ENCODE measurements around the gene VEPH1. TPM values are rescaled to one million over a fixed set of nuclear protein-coding genes. Genes with fewer than 3 reads are reported as not detected.

The VEPH1 gene
- total RNA-seq, 1 donor from 2014 or later: not detected

DNA sequence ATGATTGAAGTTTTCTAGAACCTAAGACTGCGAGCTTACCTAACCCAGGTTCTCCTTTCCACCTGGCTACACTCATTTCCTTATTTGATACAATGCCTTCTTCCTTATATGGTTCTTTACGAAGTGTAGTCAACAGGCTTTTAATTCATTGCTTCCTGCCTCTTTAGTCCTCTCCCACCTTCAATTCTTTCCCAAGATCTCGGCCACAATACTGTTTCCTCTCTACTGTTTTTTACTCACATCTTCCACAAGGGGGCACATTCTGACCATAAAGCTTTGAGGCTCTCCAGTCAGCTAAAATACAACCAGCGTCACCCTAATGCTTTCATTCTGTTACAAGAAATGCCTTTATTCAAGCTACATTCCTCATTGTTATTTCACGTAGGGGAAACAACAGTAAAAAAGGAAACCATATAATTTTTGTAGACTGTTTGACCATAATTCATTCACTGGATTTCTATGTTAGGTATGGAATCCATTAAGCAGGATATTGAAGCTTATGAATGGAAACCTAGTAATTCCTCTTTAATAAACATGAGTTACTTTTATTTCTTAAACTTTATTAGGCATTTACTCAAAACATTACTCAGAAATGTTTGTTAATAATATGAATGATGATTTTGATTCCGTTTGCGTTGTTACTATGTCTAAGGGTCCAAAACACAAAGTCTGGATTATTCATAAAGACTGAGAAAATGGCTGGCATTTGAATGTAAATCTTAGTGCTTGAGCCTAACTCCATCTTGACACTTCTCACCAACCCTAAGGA, 29.5 kb upstream of the VEPH1 start:
- no peak overlapping the region for H3K4me3 Mint-ChIP-seq
- intact Hi-C loops (cut with micrococcal nuclease): loop anchor here (1.0 kb wide), 1 partner anchor 40 kb away; no protein-coding TSS in a partner anchor
- H3K27me3 Mint-ChIP-seq (ENCODE audit: insufficient read depth): peaks cover 6% of the 10 kb centered on the region
- no peaks in the 10 kb centered on the region for H3K9me3 Mint-ChIP-seq
- H3K36me3 Mint-ChIP-seq (ENCODE audit: low read depth): no peaks in the 10 kb centered on the region
- H3K4me1 Mint-ChIP-seq (ENCODE audit: low read depth): no peaks in the 10 kb centered on the region
- no peak overlapping the region for H3K27ac Mint-ChIP-seq
- no peak for DNase-seq (ENCODE audit: low spot score)

DNA sequence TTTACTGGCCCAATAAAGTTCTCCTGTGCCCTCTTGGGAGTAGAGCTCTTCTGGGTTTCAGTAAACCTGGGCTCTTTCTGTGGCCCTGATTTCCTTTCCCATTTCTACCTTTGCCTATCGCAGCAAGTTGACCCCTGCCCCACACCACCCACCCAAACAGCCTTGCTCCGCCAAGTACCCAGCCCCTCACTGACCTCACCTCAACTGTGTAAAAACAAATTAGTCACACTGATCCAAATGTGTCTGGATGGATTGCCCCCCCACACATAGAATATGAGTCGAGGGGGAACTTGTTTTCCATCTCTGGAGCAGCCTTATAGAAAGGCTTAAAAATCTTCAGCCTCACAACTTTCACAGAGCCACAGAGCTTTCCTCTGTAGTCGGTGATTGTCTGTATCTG, 28.6 kb upstream of the VEPH1 start:
- Mint-ChIP-seq H3K4me3 (no peak overlapping the region), H3K4me1 (ENCODE audit: low read depth) (no peaks in the 10 kb centered on the region), H3K27ac (no peak overlapping the region), H3K27me3 (ENCODE audit: insufficient read depth) (peaks cover 10% of the 10 kb centered on the region), H3K36me3 (ENCODE audit: low read depth) (no peaks in the 10 kb centered on the region), H3K9me3 (no peaks in the 10 kb centered on the region)
- DNase-seq (ENCODE audit: low spot score): no peak
- intact Hi-C loops (cut with micrococcal nuclease): loop anchor here (1.0 kb wide), 1 partner anchor 41 kb away; no protein-coding TSS in a partner anchor

DNA sequence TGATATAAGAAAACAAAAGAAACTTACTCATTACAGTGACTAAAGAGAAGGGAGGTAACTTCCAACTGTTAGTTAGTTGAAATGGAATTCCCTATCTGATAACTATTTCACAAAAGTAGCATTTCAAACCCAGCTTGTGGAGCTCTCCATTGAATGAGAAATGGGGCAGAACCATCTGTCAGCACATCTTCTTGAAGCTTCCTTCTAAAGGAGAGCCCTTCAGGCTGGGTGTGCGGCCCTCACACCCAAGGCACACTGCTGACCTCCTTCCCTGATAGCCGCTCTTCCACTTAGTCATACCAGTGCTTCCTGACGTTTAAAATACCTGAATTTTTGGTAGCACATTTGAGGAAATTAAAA, 28.1 kb upstream of the VEPH1 start:
- Mint-ChIP-seq H3K27me3 (ENCODE audit: insufficient read depth) (peaks cover 10% of the 10 kb centered on the region), H3K4me3 (no peak overlapping the region), H3K27ac (no peak overlapping the region), H3K9me3 (no peaks in the 10 kb centered on the region), H3K36me3 (ENCODE audit: low read depth) (no peaks in the 10 kb centered on the region), H3K4me1 (ENCODE audit: low read depth) (no peaks in the 10 kb centered on the region)
- intact Hi-C loops (cut with micrococcal nuclease): no loop called here
- DNase-seq (ENCODE audit: low spot score): no peak

DNA sequence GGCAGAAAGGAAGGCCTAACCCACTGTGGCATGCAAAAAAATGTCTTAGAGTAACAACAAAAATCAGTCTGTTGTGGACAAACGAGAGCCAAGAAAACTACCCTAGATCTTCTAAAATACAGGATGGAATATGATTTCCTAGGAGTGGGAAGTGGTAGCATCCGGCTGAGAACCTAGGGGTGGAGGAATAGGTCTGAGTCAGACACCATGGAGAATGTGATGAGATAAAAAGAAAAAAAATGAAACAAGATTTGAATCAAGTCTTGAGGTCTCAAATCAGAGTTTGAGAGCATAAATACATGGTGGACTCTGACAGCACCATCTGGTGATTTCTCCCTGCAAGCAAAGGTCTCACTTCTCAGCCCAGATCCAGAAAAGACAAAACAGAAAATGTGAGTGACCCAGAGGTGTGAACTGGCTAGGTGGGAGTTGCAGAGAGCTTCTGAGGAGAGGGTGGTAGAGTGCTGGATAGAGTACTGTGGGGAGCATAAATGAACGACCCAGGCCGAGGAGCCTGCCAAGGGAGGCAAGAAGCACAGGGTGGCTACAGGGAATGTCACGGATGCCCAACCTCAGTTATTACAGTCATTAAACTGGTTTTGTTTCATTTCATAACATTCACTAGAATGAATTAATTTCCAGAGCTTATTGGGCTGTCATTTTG, 27.6 kb upstream of the VEPH1 start:
- no peaks in the 10 kb centered on the region for H3K36me3 Mint-ChIP-seq (ENCODE audit: low read depth)
- intact Hi-C loops (cut with micrococcal nuclease): no loop called here
- peaks cover 6% of the 10 kb centered on the region for H3K27me3 Mint-ChIP-seq (ENCODE audit: insufficient read depth)
- H3K4me1 Mint-ChIP-seq (ENCODE audit: low read depth): no peaks in the 10 kb centered on the region
- H3K4me3 Mint-ChIP-seq: no peak overlapping the region
- no peaks in the 10 kb centered on the region for H3K9me3 Mint-ChIP-seq
- no peak for DNase-seq (ENCODE audit: low spot score)
- H3K27ac Mint-ChIP-seq: no peak overlapping the region

DNA sequence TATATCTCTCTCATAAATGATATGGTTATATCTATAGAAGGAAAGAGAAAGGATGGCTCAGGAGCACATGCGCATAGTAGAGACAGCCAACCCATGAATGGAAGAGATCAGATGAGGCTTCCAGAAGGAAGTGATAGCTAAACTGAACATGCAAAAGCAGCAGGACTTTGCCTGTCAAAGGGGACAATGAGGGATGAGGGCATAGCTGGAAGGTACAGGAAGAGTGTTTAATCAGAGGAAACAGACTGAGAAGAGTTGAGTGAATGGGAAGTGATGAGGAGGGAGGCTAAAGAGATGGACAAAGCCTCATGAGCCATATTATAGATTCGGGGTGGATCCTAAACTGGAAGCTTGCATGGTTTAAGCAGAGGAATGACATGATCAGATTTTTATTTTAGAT, 26.5 kb upstream of the VEPH1 start:
- H3K4me1 Mint-ChIP-seq (ENCODE audit: low read depth): no peaks in the 10 kb centered on the region
- no peak for DNase-seq (ENCODE audit: low spot score)
- no peak overlapping the region for H3K27ac Mint-ChIP-seq
- H3K4me3 Mint-ChIP-seq: no peak overlapping the region
- H3K27me3 Mint-ChIP-seq (ENCODE audit: insufficient read depth): peaks cover 8% of the 10 kb centered on the region
- no peaks in the 10 kb centered on the region for H3K36me3 Mint-ChIP-seq (ENCODE audit: low read depth)
- intact Hi-C loops (cut with micrococcal nuclease): no loop called here
- no peaks in the 10 kb centered on the region for H3K9me3 Mint-ChIP-seq

DNA sequence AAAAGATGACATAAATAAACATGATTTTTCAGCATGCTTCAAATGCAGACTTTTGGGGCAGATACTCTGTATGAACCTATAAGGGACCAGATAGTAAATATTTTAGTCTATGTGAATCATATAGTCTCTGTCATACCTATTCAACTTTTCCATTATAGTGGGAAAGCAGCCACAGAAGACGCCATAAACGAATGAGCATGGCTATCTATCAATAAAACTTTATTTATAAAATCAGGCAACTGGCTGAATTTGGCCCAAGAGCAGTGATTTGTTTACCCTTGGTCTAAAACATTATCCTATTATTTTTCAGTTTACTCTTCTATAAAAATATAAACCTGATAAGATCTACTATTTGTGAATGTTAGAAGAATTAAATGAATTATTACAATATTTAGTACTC, 25.9 kb upstream of the VEPH1 start:
- H3K4me1 Mint-ChIP-seq (ENCODE audit: low read depth): no peaks in the 10 kb centered on the region
- H3K4me3 Mint-ChIP-seq: no peak overlapping the region

DNA sequence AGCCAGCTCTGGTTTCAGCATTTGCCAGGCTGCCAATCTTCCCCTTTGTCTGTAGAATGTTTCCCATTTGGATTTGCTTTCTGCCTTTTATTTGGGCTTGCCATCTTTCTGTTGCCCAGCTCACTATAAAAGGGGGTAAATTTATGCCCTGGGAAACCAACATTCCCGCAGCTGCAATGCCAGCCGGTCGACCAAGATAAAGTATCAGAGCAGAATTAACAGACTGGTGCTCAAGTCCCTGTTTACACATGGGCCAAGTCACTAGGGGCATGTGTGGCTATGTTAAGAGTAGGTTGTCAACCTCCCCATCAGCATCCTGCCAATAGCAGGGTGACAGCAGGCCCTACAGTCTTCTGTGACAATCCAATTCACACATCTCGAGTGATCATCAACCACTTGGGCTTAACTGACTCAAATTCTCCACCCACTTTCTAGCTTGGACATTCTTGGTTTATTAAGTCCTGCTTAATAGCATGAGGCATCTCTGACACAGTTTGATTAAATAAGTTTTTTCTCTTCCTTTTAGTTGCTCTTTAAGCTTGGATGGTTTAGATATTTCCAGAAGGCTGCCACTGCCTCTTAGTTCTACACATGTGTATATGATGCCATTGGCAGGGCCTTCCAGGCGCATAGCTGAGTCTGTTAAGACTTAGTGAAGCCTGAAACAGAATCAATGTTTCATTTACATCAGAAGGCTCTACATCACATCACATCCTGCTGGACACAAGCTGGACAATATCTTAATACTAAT, 24.1 kb upstream of the VEPH1 start:
- H3K27ac Mint-ChIP-seq: no peak overlapping the region
- no peak for DNase-seq (ENCODE audit: low spot score)
- no peaks in the 10 kb centered on the region for H3K4me1 Mint-ChIP-seq (ENCODE audit: low read depth)
- H3K36me3 Mint-ChIP-seq (ENCODE audit: low read depth): no peaks in the 10 kb centered on the region
- intact Hi-C loops (cut with micrococcal nuclease): no loop called here
- H3K27me3 Mint-ChIP-seq (ENCODE audit: insufficient read depth): peaks cover 8% of the 10 kb centered on the region
- no peaks in the 10 kb centered on the region for H3K9me3 Mint-ChIP-seq
- H3K4me3 Mint-ChIP-seq: no peak overlapping the region

More for the DNA sequence above, 25.9 kb upstream of the VEPH1 start:
- Mint-ChIP-seq H3K27ac (no peak overlapping the region), H3K27me3 (ENCODE audit: insufficient read depth) (peaks cover 8% of the 10 kb centered on the region), H3K9me3 (no peaks in the 10 kb centered on the region), H3K36me3 (ENCODE audit: low read depth) (no peaks in the 10 kb centered on the region)
- no peak for DNase-seq (ENCODE audit: low spot score)
- intact Hi-C loops (cut with micrococcal nuclease): no loop called here

DNA sequence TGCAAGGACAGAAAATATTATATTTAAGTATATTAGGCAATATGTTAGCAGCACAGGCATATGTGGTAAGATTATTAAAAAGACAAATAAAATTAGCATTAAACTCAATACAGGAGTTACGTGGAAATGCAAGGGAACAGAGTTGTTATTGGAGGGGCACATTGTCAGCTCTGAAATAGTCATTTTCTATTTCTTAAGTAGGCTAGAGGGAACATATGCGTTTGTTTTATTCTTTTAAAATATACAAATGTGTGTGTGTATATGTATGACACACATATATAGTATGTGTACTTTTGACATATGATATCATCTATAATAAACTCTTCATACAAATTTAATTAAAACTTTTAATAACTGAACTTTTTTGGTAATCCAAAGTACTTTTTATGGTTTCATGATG, 22.8 kb upstream of the VEPH1 start:
- Mint-ChIP-seq H3K9me3 (no peaks in the 10 kb centered on the region), H3K36me3 (ENCODE audit: low read depth) (no peaks in the 10 kb centered on the region), H3K27ac (no peak overlapping the region), H3K4me1 (ENCODE audit: low read depth) (no peaks in the 10 kb centered on the region), H3K27me3 (ENCODE audit: insufficient read depth) (peaks cover 8% of the 10 kb centered on the region), H3K4me3 (no peak overlapping the region)
- DNase-seq (ENCODE audit: low spot score): no peak
- intact Hi-C loops (cut with micrococcal nuclease): no loop called here

DNA sequence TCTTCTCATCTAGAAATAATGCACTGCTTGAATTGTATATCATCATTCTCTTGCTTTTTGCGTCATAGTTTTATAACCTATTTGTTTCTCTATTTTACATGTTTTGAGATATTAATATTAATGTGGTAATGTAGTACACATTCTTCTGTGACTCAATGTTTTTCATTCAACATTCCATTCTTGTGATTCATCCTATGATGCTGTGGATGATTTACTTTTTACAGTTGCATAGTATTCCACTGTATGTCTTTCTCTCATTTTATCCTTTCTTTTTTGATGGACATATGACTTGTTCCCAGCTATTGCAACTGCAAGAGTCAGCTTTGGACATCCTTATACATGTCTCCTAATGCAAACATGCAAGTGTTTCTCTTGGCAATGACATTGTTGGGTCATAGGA, 20.6 kb upstream of the VEPH1 start:
- H3K4me1 Mint-ChIP-seq (ENCODE audit: low read depth): no peaks in the 10 kb centered on the region
- H3K9me3 Mint-ChIP-seq: no peaks in the 10 kb centered on the region
- no peak overlapping the region for H3K4me3 Mint-ChIP-seq
- intact Hi-C loops (cut with micrococcal nuclease): no loop called here
- H3K36me3 Mint-ChIP-seq (ENCODE audit: low read depth): no peaks in the 10 kb centered on the region
- peaks cover 9% of the 10 kb centered on the region for H3K27me3 Mint-ChIP-seq (ENCODE audit: insufficient read depth)
- no peak for DNase-seq (ENCODE audit: low spot score)
- H3K27ac Mint-ChIP-seq: no peak overlapping the region

DNA sequence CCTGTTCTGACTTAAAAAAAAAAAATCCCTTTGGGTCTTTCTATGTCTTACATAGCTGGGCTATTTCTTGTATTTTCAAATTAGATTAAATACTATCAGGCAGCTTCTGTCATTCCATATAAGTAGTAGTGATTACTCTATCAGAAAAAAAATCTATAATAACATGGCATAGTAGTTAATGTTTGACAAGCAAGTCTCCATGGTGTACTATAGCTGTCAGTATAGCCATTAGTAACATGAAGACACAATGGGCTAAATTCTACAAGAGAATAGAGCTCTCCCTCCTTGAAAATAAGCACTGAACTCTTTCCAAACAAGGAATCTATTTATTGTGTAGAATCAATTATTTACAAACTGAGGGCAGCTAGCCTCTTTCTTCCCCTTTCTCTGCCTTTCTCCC, 19.4 kb upstream of the VEPH1 start:
- Mint-ChIP-seq H3K4me3 (no peak overlapping the region), H3K9me3 (no peaks in the 10 kb centered on the region), H3K4me1 (ENCODE audit: low read depth) (no peaks in the 10 kb centered on the region), H3K27ac (no peak overlapping the region), H3K36me3 (ENCODE audit: low read depth) (no peaks in the 10 kb centered on the region), H3K27me3 (ENCODE audit: insufficient read depth) (peaks cover 9% of the 10 kb centered on the region)
- DNase-seq (ENCODE audit: low spot score): no peak
- intact Hi-C loops (cut with micrococcal nuclease): no loop called here

DNA sequence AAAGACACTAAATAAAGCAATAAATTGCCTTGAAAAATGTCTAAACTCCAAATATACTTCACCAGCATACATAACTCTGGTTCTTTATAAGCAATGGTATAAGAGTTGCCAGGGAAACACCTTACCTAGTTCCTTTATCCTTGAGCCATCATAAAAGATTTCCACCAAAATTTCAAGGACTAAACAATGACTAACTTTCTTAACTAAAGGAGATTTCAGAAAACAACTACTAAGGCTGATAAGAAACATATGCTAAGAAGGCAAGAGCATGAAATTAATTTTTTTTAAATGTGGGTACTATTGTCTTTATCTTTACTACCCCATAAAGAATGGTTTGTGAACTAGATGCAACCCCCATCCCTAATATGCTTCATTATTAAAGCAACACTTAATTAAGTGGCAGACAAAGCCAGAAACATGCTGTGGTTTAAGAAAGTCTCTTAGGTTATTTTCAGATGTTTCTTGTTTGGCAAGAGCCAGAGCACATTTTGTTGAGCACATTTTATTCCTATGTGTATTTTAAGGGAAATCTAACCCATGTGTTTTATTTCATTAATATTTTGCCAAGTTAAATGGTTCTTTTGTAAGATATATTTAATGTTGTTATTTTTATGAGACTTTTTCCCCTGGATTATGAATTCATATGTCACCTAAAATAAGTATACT, 17.4 kb upstream of the VEPH1 start:
- H3K9me3 Mint-ChIP-seq: no peaks in the 10 kb centered on the region
- DNase-seq (ENCODE audit: low spot score): no peak
- H3K4me1 Mint-ChIP-seq (ENCODE audit: low read depth): no peaks in the 10 kb centered on the region
- peaks cover 9% of the 10 kb centered on the region for H3K27me3 Mint-ChIP-seq (ENCODE audit: insufficient read depth)
- H3K27ac Mint-ChIP-seq: no peak overlapping the region
- intact Hi-C loops (cut with micrococcal nuclease): no loop called here
- H3K36me3 Mint-ChIP-seq (ENCODE audit: low read depth): no peaks in the 10 kb centered on the region
- H3K4me3 Mint-ChIP-seq: no peak overlapping the region

DNA sequence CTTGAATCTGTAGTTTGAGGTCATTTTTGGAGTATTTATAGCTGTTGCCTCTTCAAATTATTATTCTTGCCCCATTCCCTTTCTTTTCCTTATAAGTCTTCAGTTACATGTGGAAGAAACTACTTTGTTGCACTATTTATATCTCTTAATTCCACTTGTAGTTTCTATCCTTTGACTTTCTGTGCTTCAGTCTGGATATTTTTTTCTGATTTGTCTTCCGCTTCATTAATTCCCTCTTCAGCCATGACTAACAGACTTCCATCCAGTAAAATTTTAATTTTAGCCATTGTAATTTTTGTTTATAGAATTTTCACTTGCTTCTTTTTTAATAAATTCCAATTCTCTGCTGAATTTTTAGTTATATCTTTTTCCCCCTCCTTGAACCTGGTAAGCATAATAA, 15.7 kb upstream of the VEPH1 start:
- Mint-ChIP-seq H3K27me3 (ENCODE audit: insufficient read depth) (peaks cover 6% of the 10 kb centered on the region), H3K36me3 (ENCODE audit: low read depth) (no peaks in the 10 kb centered on the region), H3K4me1 (ENCODE audit: low read depth) (no peaks in the 10 kb centered on the region), H3K27ac (no peak overlapping the region), H3K9me3 (no peaks in the 10 kb centered on the region), H3K4me3 (no peak overlapping the region)
- no peak for DNase-seq (ENCODE audit: low spot score)
- intact Hi-C loops (cut with micrococcal nuclease): no loop called here

DNA sequence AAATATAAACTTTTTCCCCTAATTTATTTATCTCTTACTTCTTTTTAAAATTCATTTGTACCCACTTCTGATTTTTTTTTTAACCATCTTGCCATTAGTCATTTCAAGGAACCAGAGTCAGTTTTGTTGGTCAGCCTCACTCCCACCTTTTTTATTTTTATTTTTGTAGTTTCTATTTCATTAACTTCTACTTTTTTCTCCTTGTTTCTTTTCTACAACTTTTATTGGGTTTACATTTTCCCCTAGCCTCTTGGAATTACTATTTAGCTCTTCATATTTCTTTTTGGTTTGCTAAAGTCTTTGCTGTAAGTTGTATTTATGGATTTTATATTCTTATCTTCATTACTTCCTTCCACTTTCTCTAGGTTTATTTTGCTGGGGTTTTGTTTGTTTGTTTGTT, 13.7 kb upstream of the VEPH1 start:
- Mint-ChIP-seq H3K27ac (no peak overlapping the region), H3K4me1 (ENCODE audit: low read depth) (no peaks in the 10 kb centered on the region)
- DNase-seq (ENCODE audit: low spot score): no peak

More for the DNA sequence above, 13.7 kb upstream of the VEPH1 start:
- Mint-ChIP-seq H3K36me3 (ENCODE audit: low read depth) (no peaks in the 10 kb centered on the region), H3K27me3 (ENCODE audit: insufficient read depth) (peaks cover 6% of the 10 kb centered on the region), H3K4me3 (no peak overlapping the region), H3K9me3 (no peaks in the 10 kb centered on the region)
- intact Hi-C loops (cut with micrococcal nuclease): no loop called here
